ENCODE results near the gene SBK2.

DNA sequence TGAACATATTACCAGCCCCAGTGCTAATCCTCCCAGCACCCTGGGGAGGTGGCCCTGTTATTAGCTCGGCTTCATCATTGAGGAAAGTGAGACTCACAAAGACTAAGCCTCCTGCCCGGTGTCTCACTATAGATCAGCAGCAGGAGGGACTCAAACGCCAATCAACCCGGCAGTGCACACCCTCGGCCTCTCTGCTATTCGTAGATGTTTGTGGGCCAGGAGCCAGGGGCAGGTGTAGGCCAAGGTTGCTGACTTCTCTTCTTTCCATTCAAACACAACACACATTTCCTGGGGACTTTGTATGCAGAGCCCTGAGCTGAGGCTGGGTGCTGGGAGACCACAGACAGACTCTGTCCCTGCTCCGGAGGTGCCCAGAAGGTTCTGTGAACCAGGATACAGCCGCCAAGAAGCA, 17.8 kb upstream of the SBK2 start:
- no peak for TF ChIP-seq EZH2 (optimal IDR thresholded peaks at IDR 0.05; ENCODE audit: low read depth, low read length)
- TF ChIP-seq, protein P1, sequence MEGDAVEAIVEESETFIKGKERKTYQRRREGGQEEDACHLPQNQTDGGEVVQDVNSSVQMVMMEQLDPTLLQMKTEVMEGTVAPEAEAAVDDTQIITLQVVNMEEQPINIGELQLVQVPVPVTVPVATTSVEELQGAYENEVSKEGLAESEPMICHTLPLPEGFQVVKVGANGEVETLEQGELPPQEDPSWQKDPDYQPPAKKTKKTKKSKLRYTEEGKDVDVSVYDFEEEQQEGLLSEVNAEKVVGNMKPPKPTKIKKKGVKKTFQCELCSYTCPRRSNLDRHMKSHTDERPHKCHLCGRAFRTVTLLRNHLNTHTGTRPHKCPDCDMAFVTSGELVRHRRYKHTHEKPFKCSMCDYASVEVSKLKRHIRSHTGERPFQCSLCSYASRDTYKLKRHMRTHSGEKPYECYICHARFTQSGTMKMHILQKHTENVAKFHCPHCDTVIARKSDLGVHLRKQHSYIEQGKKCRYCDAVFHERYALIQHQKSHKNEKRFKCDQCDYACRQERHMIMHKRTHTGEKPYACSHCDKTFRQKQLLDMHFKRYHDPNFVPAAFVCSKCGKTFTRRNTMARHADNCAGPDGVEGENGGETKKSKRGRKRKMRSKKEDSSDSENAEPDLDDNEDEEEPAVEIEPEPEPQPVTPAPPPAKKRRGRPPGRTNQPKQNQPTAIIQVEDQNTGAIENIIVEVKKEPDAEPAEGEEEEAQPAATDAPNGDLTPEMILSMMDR (IDR thresholded peaks at IDR 0.05; ENCODE audit: low read length): no peak
- TF ChIP-seq EZH2phosphoT487 (IDR thresholded peaks at IDR 0.05; ENCODE audit: low read length): no peak

Data from MM.1S (cell line).